K562 (cell line): Measurements from ENCODE around the gene ITGA7.

ENCODE experiments used
- BCOR ChIP-seq: fragments of 450-650 bp; IDR thresholded peaks from 2 replicates; pipeline ENCODE4 v1.6.1; 2016
- CEBPB ChIP-seq: fragments of 450-650 bp; IDR thresholded peaks from 2 replicates; pipeline ENCODE4 v1.6.1; 2016; ENCODE audit warnings: missing genetic modification characterization, missing compliant biosample characterization
- EGR1 ChIP-seq: fragments of 450-650 bp; conservative IDR thresholded peaks from 2 replicates; pipeline ENCODE4 v1.6.1; 2017; ENCODE audit warnings: mild to moderate bottlenecking
- SP2 ChIP-seq: IDR thresholded peaks from 2 replicates; pipeline ENCODE4 v1.6.1; 2011; ENCODE audit warnings: mild to moderate bottlenecking, low read depth, low read length, moderate library complexity; ENCODE audit not compliant: poor library complexity, severe bottlenecking; ENCODE audit errors: extremely low read depth
- TF ChIP-seq, protein P1 (sequence below): sonication (generic); formaldehyde crosslinking; IDR thresholded peaks from 2 replicates; pipeline ENCODE4 v1.5.0; 2020; ENCODE audit warnings: missing genetic modification reagents

- TF ChIP-seq, protein P1, sequence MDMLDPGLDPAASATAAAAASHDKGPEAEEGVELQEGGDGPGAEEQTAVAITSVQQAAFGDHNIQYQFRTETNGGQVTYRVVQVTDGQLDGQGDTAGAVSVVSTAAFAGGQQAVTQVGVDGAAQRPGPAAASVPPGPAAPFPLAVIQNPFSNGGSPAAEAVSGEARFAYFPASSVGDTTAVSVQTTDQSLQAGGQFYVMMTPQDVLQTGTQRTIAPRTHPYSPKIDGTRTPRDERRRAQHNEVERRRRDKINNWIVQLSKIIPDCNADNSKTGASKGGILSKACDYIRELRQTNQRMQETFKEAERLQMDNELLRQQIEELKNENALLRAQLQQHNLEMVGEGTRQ (CRISPR knock-in tag), result no peak
- TF ChIP-seq BCOR, result no peak
- no peak for TF ChIP-seq EGR1
- TF ChIP-seq SP2, result no peak
- no peak for TF ChIP-seq CEBPB
These were observed 13.1 kb downstream of the ITGA7 start for GRCh38 chr12:55694651-55695050.
